Inflammatory macrophage treated with lipopolysaccharide for 1 hour (primary cell): Measurements from ENCODE around the gene PSMC3.
A peak's percentile ranks its signal among the peaks of the same experiment; 100 is the strongest.

Source experiments
- DNase-seq, 2 donors: peaks; one replicate each; pipeline ENCODE4 v3.0.0-alpha.2; 2020 to 2022

The PSMC3 gene

GRCh38 chr11:47393163-47394049 is 32.8 kb downstream of the PSMC3 start:
- DNase-seq = peak; percentile 39 to 58

GRCh38 chr11:47392546-47393162 is 33.6 kb downstream of the PSMC3 start:
- peak in 1 of 2 donors; percentile 15 for DNase-seq

- DNase-seq = no peak
Observed at GRCh38 chr11:47391711-47392432, 34.4 kb downstream of the PSMC3 start.

- peak; percentile 94 to 97 for DNase-seq
Observed at GRCh38 chr11:47391077-47391583, 35.1 kb downstream of the PSMC3 start.

- DNase-seq = no peak
Observed at GRCh38 chr11:47390422-47390760, 35.8 kb downstream of the PSMC3 start.

- no peak for DNase-seq
Observed at GRCh38 chr11:47389577-47390421, 36.4 kb downstream of the PSMC3 start.

GRCh38 chr11:47388697-47389576 is 37.3 kb downstream of the PSMC3 start:
- no peak for DNase-seq

GRCh38 chr11:47387944-47388696 is 38.1 kb downstream of the PSMC3 start:
- DNase-seq = peak; percentile 93 to 100

- DNase-seq = no peak
Observed at GRCh38 chr11:47384498-47384897, 41.7 kb downstream of the PSMC3 start.

- DNase-seq = peak; percentile 82 to 86
Observed at GRCh38 chr11:47383071-47383470, 43.2 kb downstream of the PSMC3 start.

GRCh38 chr11:47380078-47380477 is 46.2 kb downstream of the PSMC3 start:
- DNase-seq = no peak

- DNase-seq = no peak
Observed at GRCh38 chr11:47379317-47379716, 46.9 kb downstream of the PSMC3 start.

- no peak for DNase-seq
Observed at GRCh38 chr11:47378836-47379170, 47.4 kb downstream of the PSMC3 start.

GRCh38 chr11:47378010-47378835 is 48.0 kb downstream of the PSMC3 start, which contains the start of gene SPI1:
Gene SPI1, minus strand, starts transcription at chr11:47378547. Its CDS starts 194 bp downstream, at chr11:47378353.
- peak; percentile 93 to 97 for DNase-seq

GRCh38 chr11:47377571-47378009 is 48.6 kb downstream of the PSMC3 start:
- no peak for DNase-seq

- peak; percentile 91 to 95 for DNase-seq
Observed at GRCh38 chr11:47376525-47377371, 49.5 kb downstream of the PSMC3 start.

- no peak for DNase-seq
Observed at GRCh38 chr11:47376107-47376524, 50.1 kb downstream of the PSMC3 start.

- DNase-seq = no peak
Observed at GRCh38 chr11:47375546-47376085, 50.6 kb downstream of the PSMC3 start.
